AG08396 (cell line): ENCODE measurements around the gene LRMDA.
A peak's percentile ranks its signal among the peaks of the same experiment; 100 is the strongest.

ENCODE experiments used
- DNase-seq: peaks from one replicate; pipeline ENCODE4 v3.0.0; 2012; ENCODE audit warnings: low spot score, mixed read lengths

The LRMDA gene

GRCh38 chr10:76209135-76209534 is 777.7 kb downstream of the LRMDA start:
- peak; percentile 13 for DNase-seq

- DNase-seq, result no peak
Measured at GRCh38 chr10:76210211-76210610, 778.8 kb downstream of the LRMDA start.

- DNase-seq, result no peak
Measured at GRCh38 chr10:76211691-76212090, 780.3 kb downstream of the LRMDA start.

GRCh38 chr10:76213876-76214275 is 782.5 kb downstream of the LRMDA start:
- DNase-seq, result no peak

GRCh38 chr10:76218035-76218434 is 786.6 kb downstream of the LRMDA start:
- no peak for DNase-seq

GRCh38 chr10:76229341-76229740 is 797.9 kb downstream of the LRMDA start:
- DNase-seq, result no peak

- DNase-seq, result no peak
Measured at GRCh38 chr10:76230921-76231285, 799.5 kb downstream of the LRMDA start.

- no peak for DNase-seq
Measured at GRCh38 chr10:76231286-76231934, 800.0 kb downstream of the LRMDA start.

- no peak for DNase-seq
Measured at GRCh38 chr10:76234499-76235226, 803.2 kb downstream of the LRMDA start.

GRCh38 chr10:76236356-76236755 is 804.9 kb downstream of the LRMDA start:
- no peak for DNase-seq

- DNase-seq, result no peak
Measured at GRCh38 chr10:76242956-76243355, 811.5 kb downstream of the LRMDA start.

- DNase-seq, result no peak
Measured at GRCh38 chr10:76244061-76244686, 812.8 kb downstream of the LRMDA start.

GRCh38 chr10:76245951-76246495 is 814.6 kb downstream of the LRMDA start:
- DNase-seq, result no peak

- DNase-seq, result no peak
Measured at GRCh38 chr10:76248649-76249200, 817.3 kb downstream of the LRMDA start.

- peak; percentile 66 for DNase-seq
Measured at GRCh38 chr10:76251841-76252671, 820.6 kb downstream of the LRMDA start.

GRCh38 chr10:76252733-76253132 is 821.3 kb downstream of the LRMDA start:
- peak; percentile 8 for DNase-seq

GRCh38 chr10:76255241-76255640 is 823.8 kb downstream of the LRMDA start:
- no peak for DNase-seq

- DNase-seq, result no peak
Measured at GRCh38 chr10:76257816-76258215, 826.4 kb downstream of the LRMDA start.

GRCh38 chr10:76265441-76266113 is 834.2 kb downstream of the LRMDA start:
- no peak for DNase-seq

GRCh38 chr10:76268530-76268929 is 837.1 kb downstream of the LRMDA start:
- DNase-seq, result no peak

- DNase-seq, result no peak
Measured at GRCh38 chr10:76268954-76269353, 837.5 kb downstream of the LRMDA start.
